ENCODE measurements around the gene ERMP1.

The ERMP1 gene

GRCh38 chr9:5764130-5764868, 68.6 kb downstream of the ERMP1 start:
- no peak for DNase-seq
- no peaks in the 10 kb centered on the region for H3K4me1 ChIP-seq (ENCODE audit: control insufficient read depth, insufficient read depth, low read length, poor library complexity, severe bottlenecking)
- no peak overlapping the region for H3K27ac ChIP-seq (ENCODE audit: insufficient read depth, low read length, poor library complexity, severe bottlenecking)
- no peak overlapping the region for H3K4me3 ChIP-seq (ENCODE audit: insufficient read depth, low read depth, low read length, poor library complexity, severe bottlenecking)
- no peaks in the 10 kb centered on the region for H3K27me3 ChIP-seq (replicated peaks; ENCODE audit: control insufficient read depth, insufficient read depth, low read length, poor library complexity, severe bottlenecking)
- H3K36me3 ChIP-seq (ENCODE audit: control insufficient read depth, insufficient read depth, low read length), result peaks cover 21% of the 10 kb centered on the region
- no peaks in the 10 kb centered on the region for H3K9me3 ChIP-seq (ENCODE audit: control insufficient read depth, low read length)

GRCh38 chr9:5762421-5762820, 70.5 kb downstream of the ERMP1 start:
- H3K27me3 ChIP-seq (replicated peaks; ENCODE audit: control insufficient read depth, insufficient read depth, low read length, poor library complexity, severe bottlenecking), result no peaks in the 10 kb centered on the region
- peaks cover 13% of the 10 kb centered on the region for H3K36me3 ChIP-seq (ENCODE audit: control insufficient read depth, insufficient read depth, low read length)
- DNase-seq, result no peak
- no peak overlapping the region for H3K4me3 ChIP-seq (ENCODE audit: insufficient read depth, low read depth, low read length, poor library complexity, severe bottlenecking)
- no peak overlapping the region for H3K27ac ChIP-seq (ENCODE audit: insufficient read depth, low read length, poor library complexity, severe bottlenecking)
- H3K9me3 ChIP-seq (ENCODE audit: control insufficient read depth, low read length), result no peaks in the 10 kb centered on the region
- H3K4me1 ChIP-seq (ENCODE audit: control insufficient read depth, insufficient read depth, low read length, poor library complexity, severe bottlenecking), result no peaks in the 10 kb centered on the region

- Histone ChIP-seq H3K27ac (ENCODE audit: insufficient read depth, low read length, poor library complexity, severe bottlenecking) (no peak overlapping the region), H3K27me3 (replicated peaks; ENCODE audit: control insufficient read depth, insufficient read depth, low read length, poor library complexity, severe bottlenecking) (no peaks in the 10 kb centered on the region), H3K36me3 (ENCODE audit: control insufficient read depth, insufficient read depth, low read length) (peaks cover 19% of the 10 kb centered on the region)
Observed at GRCh38 chr9:5760338-5760737, 72.6 kb downstream of the ERMP1 start.

GRCh38 chr9:5756633-5757032, 76.3 kb downstream of the ERMP1 start:
- no peak for DNase-seq
- Histone ChIP-seq H3K36me3 (ENCODE audit: control insufficient read depth, insufficient read depth, low read length) (peaks cover 5% of the 10 kb centered on the region), H3K9me3 (ENCODE audit: control insufficient read depth, low read length) (no peaks in the 10 kb centered on the region), H3K27me3 (replicated peaks; ENCODE audit: control insufficient read depth, insufficient read depth, low read length, poor library complexity, severe bottlenecking) (no peaks in the 10 kb centered on the region), H3K4me1 (ENCODE audit: control insufficient read depth, insufficient read depth, low read length, poor library complexity, severe bottlenecking) (no peaks in the 10 kb centered on the region), H3K4me3 (ENCODE audit: insufficient read depth, low read depth, low read length, poor library complexity, severe bottlenecking) (no peak overlapping the region), H3K27ac (ENCODE audit: insufficient read depth, low read length, poor library complexity, severe bottlenecking) (no peak overlapping the region)

More at GRCh38 chr9:5760338-5760737, 72.6 kb downstream of the ERMP1 start:
- no peak for DNase-seq
- Histone ChIP-seq H3K4me1 (ENCODE audit: control insufficient read depth, insufficient read depth, low read length, poor library complexity, severe bottlenecking) (no peaks in the 10 kb centered on the region), H3K4me3 (ENCODE audit: insufficient read depth, low read depth, low read length, poor library complexity, severe bottlenecking) (no peak overlapping the region), H3K9me3 (ENCODE audit: control insufficient read depth, low read length) (no peaks in the 10 kb centered on the region)

GRCh38 chr9:5750569-5750968, 82.3 kb downstream of the ERMP1 start:
- no peak overlapping the region for H3K27ac ChIP-seq (ENCODE audit: insufficient read depth, low read length, poor library complexity, severe bottlenecking)
- no peak for DNase-seq
- H3K4me1 ChIP-seq (ENCODE audit: control insufficient read depth, insufficient read depth, low read length, poor library complexity, severe bottlenecking), result no peaks in the 10 kb centered on the region
- H3K9me3 ChIP-seq (ENCODE audit: control insufficient read depth, low read length), result no peaks in the 10 kb centered on the region
- H3K4me3 ChIP-seq (ENCODE audit: insufficient read depth, low read depth, low read length, poor library complexity, severe bottlenecking), result no peak overlapping the region
- H3K36me3 ChIP-seq (ENCODE audit: control insufficient read depth, insufficient read depth, low read length), result no peaks in the 10 kb centered on the region
- H3K27me3 ChIP-seq (replicated peaks; ENCODE audit: control insufficient read depth, insufficient read depth, low read length, poor library complexity, severe bottlenecking), result no peaks in the 10 kb centered on the region

- DNase-seq, result no peak
- Histone ChIP-seq H3K4me3 (ENCODE audit: insufficient read depth, low read depth, low read length, poor library complexity, severe bottlenecking) (no peak overlapping the region), H3K9me3 (ENCODE audit: control insufficient read depth, low read length) (no peaks in the 10 kb centered on the region), H3K36me3 (ENCODE audit: control insufficient read depth, insufficient read depth, low read length) (peaks cover 4% of the 10 kb centered on the region), H3K4me1 (ENCODE audit: control insufficient read depth, insufficient read depth, low read length, poor library complexity, severe bottlenecking) (no peaks in the 10 kb centered on the region), H3K27ac (ENCODE audit: insufficient read depth, low read length, poor library complexity, severe bottlenecking) (no peak overlapping the region), H3K27me3 (replicated peaks; ENCODE audit: control insufficient read depth, insufficient read depth, low read length, poor library complexity, severe bottlenecking) (no peaks in the 10 kb centered on the region)
Observed at GRCh38 chr9:5749306-5749705, 83.6 kb downstream of the ERMP1 start.

GRCh38 chr9:5748438-5748837, 84.5 kb downstream of the ERMP1 start:
- Histone ChIP-seq H3K4me3 (ENCODE audit: insufficient read depth, low read depth, low read length, poor library complexity, severe bottlenecking) (no peak overlapping the region), H3K4me1 (ENCODE audit: control insufficient read depth, insufficient read depth, low read length, poor library complexity, severe bottlenecking) (no peaks in the 10 kb centered on the region), H3K9me3 (ENCODE audit: control insufficient read depth, low read length) (no peaks in the 10 kb centered on the region), H3K36me3 (ENCODE audit: control insufficient read depth, insufficient read depth, low read length) (peaks cover 4% of the 10 kb centered on the region), H3K27ac (ENCODE audit: insufficient read depth, low read length, poor library complexity, severe bottlenecking) (no peak overlapping the region), H3K27me3 (replicated peaks; ENCODE audit: control insufficient read depth, insufficient read depth, low read length, poor library complexity, severe bottlenecking) (no peaks in the 10 kb centered on the region)
- no peak for DNase-seq

GRCh38 chr9:5743109-5743508, 89.8 kb downstream of the ERMP1 start:
- DNase-seq, result no peak
- Histone ChIP-seq H3K4me3 (ENCODE audit: insufficient read depth, low read depth, low read length, poor library complexity, severe bottlenecking) (no peak overlapping the region), H3K27me3 (replicated peaks; ENCODE audit: control insufficient read depth, insufficient read depth, low read length, poor library complexity, severe bottlenecking) (no peaks in the 10 kb centered on the region), H3K27ac (ENCODE audit: insufficient read depth, low read length, poor library complexity, severe bottlenecking) (no peak overlapping the region), H3K9me3 (ENCODE audit: control insufficient read depth, low read length) (no peaks in the 10 kb centered on the region), H3K36me3 (ENCODE audit: control insufficient read depth, insufficient read depth, low read length) (peaks cover 15% of the 10 kb centered on the region), H3K4me1 (ENCODE audit: control insufficient read depth, insufficient read depth, low read length, poor library complexity, severe bottlenecking) (no peaks in the 10 kb centered on the region)

GRCh38 chr9:5736563-5737346, 96.2 kb downstream of the ERMP1 start:
- DNase-seq, result no peak
- H3K4me1 ChIP-seq (ENCODE audit: control insufficient read depth, insufficient read depth, low read length, poor library complexity, severe bottlenecking), result no peaks in the 10 kb centered on the region
- H3K4me3 ChIP-seq (ENCODE audit: insufficient read depth, low read depth, low read length, poor library complexity, severe bottlenecking), result no peak overlapping the region
- no peaks in the 10 kb centered on the region for H3K9me3 ChIP-seq (ENCODE audit: control insufficient read depth, low read length)
- peaks cover 4% of the 10 kb centered on the region for H3K36me3 ChIP-seq (ENCODE audit: control insufficient read depth, insufficient read depth, low read length)
- H3K27ac ChIP-seq (ENCODE audit: insufficient read depth, low read length, poor library complexity, severe bottlenecking), result no peak overlapping the region
- no peaks in the 10 kb centered on the region for H3K27me3 ChIP-seq (replicated peaks; ENCODE audit: control insufficient read depth, insufficient read depth, low read length, poor library complexity, severe bottlenecking)

GRCh38 chr9:5735072-5735471, 97.8 kb downstream of the ERMP1 start:
- Histone ChIP-seq H3K4me3 (ENCODE audit: insufficient read depth, low read depth, low read length, poor library complexity, severe bottlenecking) (no peak overlapping the region), H3K27me3 (replicated peaks; ENCODE audit: control insufficient read depth, insufficient read depth, low read length, poor library complexity, severe bottlenecking) (no peaks in the 10 kb centered on the region), H3K36me3 (ENCODE audit: control insufficient read depth, insufficient read depth, low read length) (peaks cover 4% of the 10 kb centered on the region), H3K4me1 (ENCODE audit: control insufficient read depth, insufficient read depth, low read length, poor library complexity, severe bottlenecking) (no peaks in the 10 kb centered on the region), H3K27ac (ENCODE audit: insufficient read depth, low read length, poor library complexity, severe bottlenecking) (no peak overlapping the region), H3K9me3 (ENCODE audit: control insufficient read depth, low read length) (no peaks in the 10 kb centered on the region)
- DNase-seq, result no peak
